Right forelimb (tissue), 1 donor: ENCODE results near the gene NAV2.

Experiments used
- DNase-seq: peaks from one replicate; pipeline ENCODE4 v3.0.0-alpha.2; 2018

The NAV2 gene

DNA sequence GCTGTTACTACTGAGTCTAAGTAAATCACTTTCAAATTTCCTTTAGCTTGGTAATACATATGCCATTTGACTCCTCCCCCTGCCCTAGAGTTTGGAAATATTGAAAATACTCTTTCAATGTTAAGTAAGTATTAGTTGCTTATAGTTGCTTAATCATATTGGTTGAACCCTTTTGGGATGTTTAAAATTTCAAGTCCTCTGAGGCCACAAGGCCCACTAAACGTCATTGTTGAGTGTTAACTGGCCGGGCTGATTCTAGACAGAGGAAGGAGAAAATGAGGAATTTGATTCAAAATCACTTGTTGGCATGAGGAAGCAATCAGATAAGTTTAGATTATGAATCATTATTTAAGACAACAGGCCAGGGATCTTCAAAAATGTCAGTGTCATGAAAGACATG is 8.5 kb downstream of the NAV2 start:
- no peak for DNase-seq

DNA sequence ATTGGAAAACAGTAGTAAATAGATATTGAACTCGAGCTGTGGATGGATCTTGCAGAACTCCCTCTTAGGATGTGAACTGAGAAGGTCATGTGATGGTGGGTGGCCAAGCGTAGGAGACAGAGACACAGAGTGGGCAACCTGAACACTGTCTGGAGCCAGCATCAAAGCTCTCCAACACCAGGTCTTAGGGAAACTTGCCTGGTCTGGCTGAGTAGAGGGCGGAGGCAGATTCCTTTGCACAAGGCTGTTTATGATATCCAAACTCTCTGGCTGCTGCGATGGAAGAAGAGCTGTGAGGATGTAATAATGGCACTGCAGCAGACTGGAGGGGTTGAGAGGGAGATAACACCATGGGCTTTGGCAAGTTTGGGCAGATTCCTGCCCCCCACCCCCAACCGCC is 10.1 kb downstream of the NAV2 start:
- DNase-seq: no peak

DNA sequence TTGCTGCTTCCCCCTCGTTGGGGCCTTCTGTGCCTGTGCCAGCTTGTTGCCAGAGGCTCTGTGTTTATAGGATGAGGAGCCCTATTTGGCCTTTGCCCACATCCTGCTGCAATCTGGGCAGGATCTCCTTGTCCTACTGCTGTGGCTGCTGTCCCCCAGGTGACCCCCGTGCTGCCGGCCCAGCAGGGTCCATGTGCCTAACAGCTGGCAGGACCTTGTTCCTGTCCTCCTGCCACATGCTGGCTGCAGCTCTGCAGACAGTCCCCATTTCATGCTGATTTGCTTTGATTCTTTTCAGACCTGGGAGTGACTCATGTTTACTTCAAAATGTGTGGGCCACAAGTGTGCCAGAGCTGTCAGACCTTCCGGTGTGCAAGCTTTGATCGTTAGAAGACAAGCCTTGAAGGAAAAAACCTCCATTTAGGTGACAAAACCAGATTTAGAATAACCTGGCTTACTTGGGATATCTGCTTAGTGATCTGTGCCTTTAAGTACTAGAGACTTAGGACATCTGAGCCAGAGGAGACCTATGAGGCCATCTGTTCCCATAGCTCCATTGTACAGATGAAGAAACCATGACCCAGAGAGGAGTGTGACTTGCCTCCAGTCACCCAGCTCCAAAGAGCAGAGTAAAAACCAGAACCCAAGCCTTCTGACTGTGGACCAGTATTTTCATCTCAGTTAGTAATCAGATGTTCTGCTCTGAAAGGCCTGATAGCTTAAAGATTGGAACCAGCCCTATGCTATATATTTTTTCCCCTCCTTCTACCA is 11.1 kb downstream of the NAV2 start:
- DNase-seq: no peak

DNA sequence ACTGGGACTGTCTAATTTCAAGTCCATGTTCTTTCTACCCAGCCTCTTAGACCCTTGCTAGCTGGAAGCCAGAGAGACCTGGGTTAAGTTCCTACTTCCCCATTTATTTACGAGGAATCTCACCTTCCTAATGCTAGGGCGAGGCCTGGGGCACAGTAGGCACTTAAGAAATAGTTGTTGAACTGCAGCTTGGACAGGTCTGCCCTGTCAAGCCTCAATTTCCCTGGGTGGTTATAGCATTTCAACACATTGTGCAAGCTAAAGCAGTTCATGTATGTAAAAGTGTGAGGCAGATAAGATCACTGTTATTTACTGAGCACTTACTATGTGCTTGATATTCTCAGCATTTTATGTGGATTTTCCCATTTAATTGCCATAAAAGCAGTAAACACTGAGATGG is 12.1 kb downstream of the NAV2 start:
- DNase-seq: no peak

DNA sequence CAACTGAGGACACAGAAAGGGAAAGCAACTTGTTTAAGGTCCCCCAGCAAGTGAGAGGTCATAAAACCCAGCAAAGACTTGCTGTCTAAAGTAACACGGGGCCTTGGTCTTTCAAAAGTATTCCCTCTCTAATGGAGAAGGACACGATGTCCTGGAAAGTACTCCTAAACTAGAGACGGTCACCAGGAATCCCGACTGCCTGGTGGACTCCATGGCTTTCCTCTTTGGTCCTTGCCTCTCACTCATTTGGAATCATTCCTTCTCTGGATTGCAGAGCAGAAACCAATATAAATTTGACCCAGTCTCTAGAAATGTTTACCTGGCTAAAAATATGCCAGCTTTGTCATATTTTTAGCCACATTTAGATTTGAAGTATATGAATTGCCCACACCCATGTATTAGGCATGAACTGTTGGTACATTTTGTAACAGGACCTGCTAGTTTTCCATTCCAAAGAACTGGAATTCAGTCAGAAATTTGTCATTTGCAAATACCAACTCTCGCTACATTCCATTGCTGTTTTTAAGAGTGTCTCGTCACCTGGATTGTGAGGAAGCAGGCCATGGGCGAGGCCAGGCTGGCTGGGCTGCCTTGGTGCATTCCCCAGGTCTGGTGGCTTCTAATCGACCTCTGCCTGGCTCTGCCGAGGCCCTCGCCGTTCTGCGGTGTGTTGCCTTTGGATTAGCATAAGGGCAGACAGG is 12.9 kb downstream of the NAV2 start:
- no peak for DNase-seq

DNA sequence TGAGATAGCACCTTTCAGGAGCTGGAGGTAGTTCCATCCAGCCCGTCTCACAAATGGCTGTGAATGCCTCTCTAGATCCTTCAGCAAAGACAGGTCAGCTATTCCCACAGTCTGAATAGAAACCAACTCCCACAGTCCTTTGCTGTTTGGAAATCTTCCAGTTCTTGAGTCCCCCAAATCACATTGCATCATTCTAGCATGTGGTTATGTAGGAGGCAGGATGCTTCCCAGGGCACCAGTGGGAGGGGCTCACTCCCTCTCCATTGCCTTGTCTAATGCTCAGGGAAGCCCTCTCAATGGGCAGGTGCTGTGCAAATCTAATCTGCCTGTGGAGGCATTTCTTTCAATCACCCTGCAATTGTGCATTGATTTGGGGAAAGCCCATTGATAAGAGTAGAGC is 14.6 kb downstream of the NAV2 start:
- no peak for DNase-seq

DNA sequence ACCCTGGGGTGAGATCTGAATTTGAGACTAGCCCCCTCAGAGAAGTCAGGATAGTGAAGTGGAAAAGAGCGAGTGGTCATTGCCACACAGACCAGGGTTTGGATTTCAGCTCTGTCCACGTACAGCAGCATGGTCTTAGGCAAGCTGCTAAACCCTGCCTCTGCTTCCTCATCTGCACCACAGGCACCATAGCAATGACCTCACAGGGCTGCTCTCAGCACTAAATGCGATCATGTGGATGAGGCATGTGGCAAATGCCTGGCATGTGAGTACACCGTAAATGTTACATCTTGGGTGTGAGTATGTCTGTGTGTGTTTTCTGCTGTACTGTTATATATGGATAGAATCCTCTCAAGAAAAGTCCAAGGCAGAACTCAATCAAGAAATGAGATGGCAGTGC is 15.8 kb downstream of the NAV2 start:
- DNase-seq: no peak

DNA sequence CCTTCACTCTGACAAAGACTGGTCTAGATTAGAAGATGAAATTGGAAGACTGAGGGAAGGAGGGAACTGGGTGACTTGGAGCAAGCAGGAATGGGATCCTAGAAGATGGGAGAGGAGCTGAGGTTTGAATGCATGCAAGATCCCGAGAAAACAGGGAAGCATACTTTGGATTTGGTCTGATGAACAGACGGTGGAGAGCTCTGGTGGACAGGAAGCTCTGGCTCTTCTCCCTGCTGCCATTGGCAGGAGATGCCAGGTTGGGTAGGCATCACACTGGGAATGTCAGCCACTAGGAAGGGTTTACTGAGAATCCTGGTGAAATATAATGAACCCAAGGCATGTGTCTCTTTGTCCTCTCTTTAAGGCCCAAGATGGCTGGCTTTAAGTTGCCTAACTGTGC is 16.5 kb downstream of the NAV2 start:
- no peak for DNase-seq

DNA sequence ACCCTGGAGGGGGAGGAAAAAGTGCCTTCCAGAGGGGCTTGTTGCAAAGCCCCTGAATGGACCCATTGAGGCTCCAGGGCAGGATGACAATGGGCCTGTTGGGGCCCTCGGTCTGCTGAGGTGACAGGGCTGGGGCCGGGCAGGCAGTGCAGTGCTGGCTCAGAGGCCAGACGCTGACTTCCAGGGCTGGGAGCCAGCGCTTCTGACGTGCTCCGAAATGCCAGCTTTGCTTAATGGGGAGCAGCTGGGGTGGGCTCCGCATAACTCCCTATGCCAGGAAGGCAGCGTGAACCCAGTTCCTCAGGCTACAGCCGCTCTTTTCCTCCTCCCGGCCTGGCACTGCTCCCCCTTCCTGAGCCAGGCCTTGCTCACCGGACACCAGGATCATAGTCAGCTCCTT is 17.7 kb downstream of the NAV2 start:
- DNase-seq: no peak

DNA sequence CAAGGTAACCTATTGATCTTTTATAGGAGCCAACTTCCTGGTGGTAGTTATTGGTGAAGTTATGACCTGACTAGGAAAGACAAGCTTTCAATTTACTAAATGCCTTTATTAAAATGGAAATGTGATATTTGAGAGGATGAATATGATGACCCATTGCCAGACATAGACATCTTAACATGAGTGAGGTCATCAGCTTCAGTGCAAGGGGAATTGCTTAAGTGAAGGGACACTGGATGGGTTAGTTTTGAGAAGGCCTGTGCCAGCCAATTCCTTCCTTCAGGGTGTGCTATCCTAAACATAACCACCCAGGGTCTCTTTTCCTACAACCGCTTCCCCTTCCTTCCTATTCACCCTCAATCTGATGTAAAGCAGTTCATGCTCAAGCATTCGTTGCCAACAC is 21.5 kb downstream of the NAV2 start:
- no peak for DNase-seq

DNA sequence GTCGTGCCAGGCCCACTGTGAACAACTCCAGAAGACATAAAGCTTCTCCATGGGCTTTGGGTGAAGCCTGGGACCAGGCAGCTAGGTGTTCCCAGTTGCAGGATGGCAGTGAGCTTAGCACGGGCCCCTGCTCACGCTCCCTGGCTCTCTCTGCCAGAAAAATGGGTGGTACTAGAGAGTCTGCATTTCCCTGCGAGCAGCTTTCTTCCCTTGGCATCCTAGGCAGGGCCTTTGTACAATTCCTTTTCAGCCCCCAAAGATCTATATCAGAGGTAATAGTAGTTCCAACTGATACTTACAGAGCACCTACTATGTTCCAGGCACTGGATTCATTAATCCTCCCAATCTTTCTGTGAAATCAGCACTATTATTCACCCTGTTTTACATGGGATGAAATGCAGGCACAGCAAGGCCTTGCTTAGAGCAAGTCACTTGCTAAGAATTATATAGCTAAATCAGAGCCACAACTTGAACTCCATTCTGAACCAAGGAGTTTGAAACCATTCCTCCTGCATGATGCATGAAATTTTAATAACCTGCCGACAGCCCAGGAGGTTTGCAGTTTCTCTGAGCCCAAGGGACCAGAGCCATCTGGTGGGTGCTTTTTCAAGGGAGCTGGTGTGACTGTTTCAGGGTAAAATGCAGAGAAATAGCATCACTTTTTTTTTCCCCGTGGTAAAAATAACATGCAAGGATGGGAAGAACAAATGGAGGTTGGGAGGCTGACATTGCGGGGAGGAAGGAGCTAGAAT is 22.7 kb downstream of the NAV2 start:
- no peak for DNase-seq

DNA sequence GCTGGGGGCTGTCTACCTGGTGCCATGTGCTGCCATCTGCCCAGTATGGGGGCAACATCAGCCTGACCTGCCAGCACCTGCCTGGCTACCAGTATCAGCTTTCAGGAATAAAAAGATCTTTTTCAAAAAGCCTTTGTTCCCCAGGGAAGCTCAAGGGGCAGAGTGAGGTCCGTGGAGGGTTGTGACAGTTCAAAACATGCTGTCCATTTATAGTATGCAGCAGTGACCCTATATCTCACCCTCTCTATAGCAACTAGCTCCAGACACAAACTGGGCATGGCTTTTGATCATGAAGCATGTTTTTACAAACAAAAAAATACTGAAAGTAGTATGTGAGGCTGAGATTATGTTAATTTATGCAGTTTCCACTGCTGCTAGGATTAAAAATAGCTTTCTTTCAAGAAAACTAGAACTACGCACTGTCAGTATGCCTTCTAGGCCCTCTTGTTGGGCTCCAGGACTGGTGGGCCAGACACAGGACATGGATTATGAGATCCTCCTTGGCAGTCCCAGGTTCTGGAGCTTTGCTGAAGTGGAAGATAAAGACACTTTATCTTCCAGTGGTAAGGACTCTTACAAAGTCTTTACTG is 23.4 kb downstream of the NAV2 start:
- no peak for DNase-seq

DNA sequence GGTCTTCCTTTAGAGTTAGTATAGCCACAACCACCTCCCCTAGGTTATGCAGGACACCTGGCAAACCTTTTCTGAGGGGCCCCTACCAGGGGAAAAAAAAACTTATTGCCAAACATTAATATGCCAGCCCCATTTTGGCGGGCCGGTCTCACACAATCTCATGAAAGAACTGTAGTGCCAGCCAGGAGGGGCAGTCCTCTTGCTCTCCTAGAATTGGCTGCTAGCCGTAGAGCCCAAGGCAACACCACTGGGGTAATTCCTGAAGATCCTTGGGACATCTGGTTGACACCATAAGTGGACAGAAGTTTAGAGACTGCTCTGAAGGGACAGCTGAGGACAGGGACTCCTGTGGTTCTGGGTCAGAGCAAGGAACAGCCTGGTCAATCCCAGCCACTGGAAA is 24.2 kb downstream of the NAV2 start:
- no peak for DNase-seq

DNA sequence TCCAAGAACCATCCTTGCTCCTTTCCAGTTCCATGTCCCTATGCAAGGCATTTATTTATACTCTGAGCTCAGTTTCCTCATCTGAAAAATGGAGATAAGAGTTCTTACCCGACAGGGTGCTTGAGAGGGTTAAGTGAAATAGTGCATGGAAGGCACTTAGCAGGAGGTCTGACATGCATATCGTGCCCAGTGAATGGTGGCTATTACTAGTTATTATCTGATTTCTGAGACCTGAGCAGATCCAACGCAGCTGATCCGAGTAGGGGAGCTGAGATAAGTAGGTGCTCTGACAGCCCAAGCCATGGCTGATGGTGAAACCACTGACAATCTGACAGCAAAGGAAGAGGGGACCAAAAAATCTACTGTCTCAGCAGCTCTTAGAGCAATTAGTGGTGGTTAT is 24.9 kb downstream of the NAV2 start:
- DNase-seq: no peak

DNA sequence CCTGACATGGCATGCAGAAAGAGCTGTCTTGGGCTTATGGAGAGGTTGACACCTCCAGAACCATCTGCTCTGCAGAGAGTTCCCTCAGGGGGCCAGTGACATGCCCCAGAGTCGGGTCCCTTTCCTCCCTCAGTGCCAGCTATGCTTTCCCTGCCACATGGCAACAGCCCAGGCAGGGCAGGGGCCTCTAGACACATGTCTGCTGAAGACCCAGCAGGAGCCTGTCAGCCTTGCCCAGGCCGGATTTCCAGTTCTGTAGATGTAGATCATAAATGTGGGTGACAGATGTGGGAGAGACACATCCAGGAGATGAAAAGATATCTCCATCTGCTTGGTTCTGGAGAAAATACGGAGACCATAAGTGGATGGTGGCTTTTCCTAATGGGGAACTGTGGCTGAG is 25.5 kb downstream of the NAV2 start:
- DNase-seq: no peak

DNA sequence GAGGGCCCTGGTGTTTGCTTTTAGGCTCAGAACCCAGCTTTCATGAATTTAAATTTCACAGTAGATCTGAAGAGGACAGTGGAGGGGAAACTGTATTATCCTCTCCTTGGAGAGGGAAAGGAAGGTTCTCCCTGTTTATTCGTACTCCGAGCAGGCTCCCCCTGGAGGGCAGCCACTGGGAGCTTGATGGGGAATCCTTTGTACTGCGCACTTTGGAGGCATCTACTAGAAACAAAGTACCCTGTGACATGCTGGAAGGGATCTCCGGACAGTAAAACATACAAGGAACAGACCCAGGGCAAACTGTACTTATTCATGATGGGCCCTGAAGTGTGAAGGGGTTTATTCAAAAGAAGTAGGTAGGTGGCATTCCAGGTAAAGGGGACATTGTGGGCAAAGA is 27.2 kb downstream of the NAV2 start:
- no peak for DNase-seq

DNA sequence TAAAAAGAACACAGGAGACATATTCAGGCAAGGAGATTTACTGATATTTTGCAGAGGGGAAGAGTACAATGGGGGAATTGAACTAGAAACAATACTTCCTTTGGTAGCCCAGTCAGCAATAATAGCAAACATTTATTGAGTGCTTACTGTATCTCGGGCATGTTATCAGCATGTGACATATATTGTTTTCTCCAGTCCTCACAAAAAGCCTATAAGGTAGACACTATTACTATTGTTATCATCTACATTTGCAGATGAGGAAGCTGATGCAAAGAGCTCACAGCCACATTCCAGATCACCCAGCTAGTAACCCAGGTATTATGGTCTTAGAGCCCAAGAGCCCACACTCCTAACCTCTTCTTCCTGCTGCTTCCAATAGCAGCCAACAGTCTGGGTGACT is 27.9 kb downstream of the NAV2 start:
- DNase-seq: no peak

DNA sequence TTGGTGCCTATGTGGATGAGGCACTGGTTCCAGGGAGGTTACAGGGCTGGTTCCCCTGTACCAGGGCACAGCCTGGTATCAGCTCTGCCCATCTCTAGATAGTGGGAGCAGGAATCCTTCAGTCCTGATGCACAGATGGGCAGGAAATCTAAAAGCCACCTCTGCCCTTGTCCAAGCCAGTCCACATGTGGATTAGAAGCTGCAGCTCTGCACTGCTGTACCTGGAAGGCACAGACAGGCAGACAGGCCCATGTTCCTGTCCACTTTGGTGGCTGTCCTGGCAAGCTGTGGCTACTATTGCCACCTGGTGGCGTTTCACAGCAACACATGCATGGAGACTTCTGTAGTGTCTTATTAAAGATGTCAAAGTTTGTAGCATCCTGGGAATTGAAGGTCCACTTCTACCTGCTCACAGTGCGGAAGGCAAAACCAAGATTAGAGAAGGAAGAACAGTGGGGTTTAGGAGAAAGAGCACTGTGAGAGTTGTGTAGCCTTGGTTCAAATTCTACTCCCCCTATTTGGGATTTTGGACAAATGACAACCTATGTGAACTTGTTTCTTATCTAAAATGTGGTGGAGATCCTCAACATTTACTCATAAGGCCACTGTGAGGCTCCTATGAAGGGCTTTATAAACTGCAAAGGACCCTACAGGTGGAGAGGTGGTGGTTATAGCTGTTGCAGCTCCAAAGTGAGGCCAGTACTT is 30.1 kb downstream of the NAV2 start:
- DNase-seq: peak; percentile 88

DNA sequence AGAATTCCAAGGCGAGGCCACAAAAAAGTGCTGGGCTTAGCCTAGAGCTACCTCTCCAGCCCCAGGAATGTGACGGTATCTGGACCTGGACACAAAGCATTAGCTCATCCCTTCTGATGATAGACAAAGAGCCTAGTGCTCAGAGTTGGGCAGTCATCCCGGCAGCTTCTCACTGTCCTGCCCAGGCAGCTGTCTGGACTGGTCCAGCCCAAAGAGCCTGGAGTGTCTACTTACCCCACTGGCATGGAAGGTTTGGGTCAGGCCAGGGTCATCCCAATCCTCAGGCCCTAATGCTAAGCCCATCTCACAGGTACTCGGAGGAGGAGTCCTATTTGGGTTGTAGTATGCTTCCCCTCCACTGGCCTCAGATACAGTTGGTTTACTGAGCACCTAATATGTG is 31.0 kb downstream of the NAV2 start:
- DNase-seq: no peak

DNA sequence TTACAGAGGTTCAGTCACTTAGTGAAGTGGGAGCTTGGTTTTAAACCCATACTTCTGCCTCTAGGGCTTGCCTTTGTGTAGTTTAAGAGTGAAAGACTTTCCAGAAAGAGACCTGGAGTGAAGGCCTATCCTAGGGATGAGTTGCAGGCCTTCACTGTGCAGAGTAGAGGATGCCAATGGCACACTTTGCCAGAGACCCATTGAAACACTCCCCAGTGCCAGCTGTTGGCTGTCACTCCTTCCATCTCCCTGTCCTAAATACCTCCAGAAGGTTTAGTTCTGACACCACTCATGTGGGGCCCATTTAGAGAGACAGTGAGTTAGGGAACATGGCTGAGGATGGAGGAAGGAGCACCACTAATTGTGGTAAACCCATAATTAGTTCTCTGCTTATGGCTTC is 31.5 kb downstream of the NAV2 start:
- no peak for DNase-seq

DNA sequence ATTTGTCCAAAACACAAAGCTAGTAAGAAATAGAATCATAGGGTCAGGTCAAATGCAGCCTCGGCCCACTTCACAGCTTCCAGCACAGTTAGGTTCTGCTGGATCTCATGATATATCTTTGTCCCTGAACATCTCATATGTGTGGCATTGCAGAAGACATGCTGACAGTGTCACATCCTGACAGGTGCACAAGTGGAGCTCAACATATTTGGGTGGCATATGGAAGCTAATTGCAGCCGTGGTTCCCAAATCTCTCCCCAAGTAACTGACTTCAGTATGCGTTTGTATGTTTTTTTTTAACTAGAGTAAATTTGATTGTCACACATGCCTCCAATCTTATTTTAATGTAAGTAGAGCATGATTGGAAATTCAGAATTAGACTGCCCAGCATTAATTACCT is 33.4 kb downstream of the NAV2 start:
- no peak for DNase-seq

DNA sequence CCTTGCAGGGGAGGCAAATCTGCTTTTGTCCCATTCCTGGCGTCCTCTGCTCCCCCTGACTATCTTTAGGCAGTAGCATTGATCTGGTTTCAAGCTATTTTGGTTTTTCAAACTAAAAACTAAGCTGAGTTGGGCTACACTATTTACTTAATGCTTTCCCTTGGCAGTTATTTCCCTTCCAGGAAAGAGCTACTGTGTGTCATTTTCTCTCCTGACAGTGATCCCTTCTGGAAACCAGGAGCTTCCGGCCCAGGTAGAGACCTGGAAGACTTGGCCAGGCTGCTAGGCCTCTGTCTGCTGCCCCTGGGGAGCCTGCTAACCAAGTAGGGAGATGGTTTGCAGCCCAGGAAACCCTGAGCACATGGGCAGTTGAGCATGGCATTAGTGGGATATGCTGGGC is 35.0 kb downstream of the NAV2 start:
- no peak for DNase-seq

DNA sequence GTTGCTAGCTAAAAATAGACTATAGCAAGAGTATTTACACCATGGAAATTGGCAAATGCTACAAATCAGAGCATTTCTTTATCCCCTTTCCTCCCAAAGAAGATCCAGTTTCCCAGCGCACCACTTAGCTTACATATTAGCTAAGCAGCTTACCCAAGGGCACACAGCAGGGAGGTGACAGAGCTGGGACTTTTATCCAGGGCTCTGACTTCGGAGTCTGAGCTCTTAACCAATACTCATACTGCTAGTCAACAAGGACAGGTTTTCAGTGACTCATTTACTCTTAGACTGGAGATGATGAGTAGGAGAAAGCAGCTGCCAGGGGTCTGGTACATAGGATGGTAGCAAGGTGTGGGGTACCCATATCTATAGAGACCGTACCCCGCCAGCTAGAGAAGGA is 38.4 kb downstream of the NAV2 start:
- no peak for DNase-seq
